ENCODE data around the gene EXOC6B. TPM values are rescaled to one million over a fixed set of nuclear protein-coding genes. Genes with fewer than 3 reads are reported as not detected.

The EXOC6B gene
- total RNA-seq, 1 experiment from 2014 or later: 40.1 TPM

DNA sequence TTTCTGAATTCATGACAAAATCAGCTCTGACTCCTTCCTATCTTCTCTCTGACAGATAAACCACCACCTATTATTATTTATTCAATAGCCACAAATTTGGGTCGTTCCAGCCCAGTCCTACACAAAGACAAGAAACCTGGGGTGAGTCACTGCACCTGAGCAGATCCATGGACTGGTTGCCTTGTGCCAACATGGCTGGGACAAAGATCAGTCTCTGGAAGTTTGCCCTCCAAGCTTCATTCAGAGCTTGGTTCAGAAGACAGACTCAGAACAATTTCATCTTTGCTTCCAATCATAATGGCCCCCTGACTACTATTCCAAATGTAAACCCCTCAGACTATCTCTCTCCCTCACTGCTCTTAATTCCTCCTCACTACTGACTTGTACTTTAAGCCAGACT is 9.6 kb upstream of the EXOC6B start:
- no peak overlapping the region for H3K27ac Mint-ChIP-seq
- Histone ChIP-seq H2AK5ac (ENCODE audit: insufficient read length, low read length) (no peak overlapping the region), H3K23ac (ENCODE audit: insufficient read length, low read depth, low read length) (no peak overlapping the region), H3K4me1 (ENCODE audit: insufficient read depth, low read length) (no peaks in the 10 kb centered on the region; the same call in 1 of the 2 replicates), H4K91ac (ENCODE audit: insufficient read length, low read depth, low read length) (no peak overlapping the region), H2BK20ac (ENCODE audit: low read depth, low read length, poor library complexity, severe bottlenecking) (no peak overlapping the region), H3T11ph (ENCODE audit: low read length) (no peak overlapping the region), H3K56ac (ENCODE audit: insufficient read length, low read depth, low read length) (no peak overlapping the region), H2AFZ (ENCODE audit: low read length) (no peak overlapping the region), H3K79me2 (ENCODE audit: insufficient read depth, low read length) (no peaks in the 10 kb centered on the region), H4K20me1 (ENCODE audit: control insufficient read depth, insufficient read depth, insufficient read length) (no peaks in the 10 kb centered on the region), H3K9me3 (ENCODE audit: control insufficient read depth, low read depth, low read length) (no peaks in the 10 kb centered on the region), H2BK15ac (ENCODE audit: low read depth, low read length) (no peak overlapping the region), H3K9ac (ENCODE audit: extremely low read depth, insufficient read length, low read length) (no peak overlapping the region), H3K14ac (ENCODE audit: insufficient read depth, low read length) (no peak overlapping the region), H3K79me1 (ENCODE audit: insufficient read depth, low read depth, low read length, poor library complexity, severe bottlenecking) (no peaks in the 10 kb centered on the region), H3K4me2 (ENCODE audit: insufficient read depth, insufficient read length, low read length) (no peak overlapping the region), H2BK5ac (ENCODE audit: insufficient read length, low read length) (no peak overlapping the region), H4K5ac (ENCODE audit: insufficient read length, low read depth, low read length) (no peak overlapping the region), H3K27ac (ENCODE audit: insufficient read length, low read depth, low read length) (no peak overlapping the region), H3K4ac (ENCODE audit: low read depth, low read length) (no peak overlapping the region), H2BK120ac (ENCODE audit: low read depth, low read length, poor library complexity, severe bottlenecking) (no peak overlapping the region), H3K18ac (ENCODE audit: insufficient read length, low read depth, low read length) (no peak overlapping the region), H3K27me3 (ENCODE audit: insufficient read depth, low read length) (no peaks in the 10 kb centered on the region), H3K23me2 (ENCODE audit: insufficient read length, low read depth, low read length, poor library complexity, severe bottlenecking) (no peaks in the 10 kb centered on the region), H4K8ac (replicated peaks; ENCODE audit: insufficient read length, low read depth, low read length) (no peak overlapping the region), H2BK12ac (ENCODE audit: insufficient read length, low read depth, low read length) (no peak overlapping the region)
- H3K4me3 Mint-ChIP-seq: no peak overlapping the region
- H3K36me3 Mint-ChIP-seq (ENCODE audit: insufficient read depth in 1 of 3, low read depth in 3 of 3): no peaks in the 10 kb centered on the region
- no peak for DNase-seq
- TF ChIP-seq CTCF (conservative IDR thresholded peaks at IDR 0.05): no peak
- no peaks in the 10 kb centered on the region; the same call in 1 of the 2 replicates for H3K27me3 Mint-ChIP-seq (ENCODE audit: low read depth)
- WGBS (ENCODE audit: extremely low coverage, insufficient read length, low lambda C conversion rate): no CpG with 5 or more reads among the region's 1 CpG
- H3K4me1 Mint-ChIP-seq: peaks cover 9 to 10% of the 10 kb centered on the region in 2 experiments
- no peaks in the 10 kb centered on the region for H3K9me3 Mint-ChIP-seq
